Stimulated activated CD8-positive, alpha-beta memory T cell treated with anti-CD3 and anti-CD28 coated beads, Interleukin-2, amount 100 ng/mL, for 48 hours (primary cell): Measurements from ENCODE around the gene BDKRB2.

Experiments
- DNase-seq, 2 donors: peaks; one replicate each; pipeline ENCODE4 v3.0.0-alpha.2; 2020; ENCODE audit warnings: low read depth in 2 of 2

Gene BDKRB2

DNA sequence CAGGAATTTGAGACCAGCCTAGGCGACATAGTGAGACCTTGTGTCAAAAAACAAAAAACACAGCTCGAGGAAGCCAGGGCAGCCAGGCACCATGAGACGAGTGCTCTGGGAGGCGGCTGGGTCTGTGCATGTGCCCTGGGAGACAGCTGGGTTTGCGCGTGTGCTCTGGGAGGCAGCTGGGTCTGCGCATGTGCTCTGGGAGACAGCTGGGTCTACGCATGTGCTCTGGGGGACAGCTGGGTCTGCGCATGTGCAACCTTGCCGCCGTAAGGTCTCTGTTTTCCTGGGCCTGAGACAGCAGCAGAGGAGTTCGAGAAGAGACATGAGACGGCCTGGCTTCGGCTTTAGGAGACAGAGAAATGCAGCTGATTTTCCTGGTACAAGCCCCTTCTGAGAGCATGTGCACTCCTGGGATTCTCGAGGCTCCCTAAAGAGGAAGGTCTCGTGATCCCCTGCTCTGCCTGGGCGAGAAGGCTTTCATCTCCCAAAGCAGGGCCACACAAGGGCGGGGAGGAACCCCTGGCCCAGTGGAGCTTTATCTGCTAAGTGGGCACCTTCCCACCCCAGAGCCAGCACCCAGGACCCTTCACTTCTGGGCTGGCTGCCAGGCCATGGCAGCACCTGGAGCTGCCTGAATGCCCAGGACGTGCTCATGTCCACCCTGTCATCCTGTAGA lies 47.8 kb downstream of the BDKRB2 start:
- no peak for DNase-seq

DNA sequence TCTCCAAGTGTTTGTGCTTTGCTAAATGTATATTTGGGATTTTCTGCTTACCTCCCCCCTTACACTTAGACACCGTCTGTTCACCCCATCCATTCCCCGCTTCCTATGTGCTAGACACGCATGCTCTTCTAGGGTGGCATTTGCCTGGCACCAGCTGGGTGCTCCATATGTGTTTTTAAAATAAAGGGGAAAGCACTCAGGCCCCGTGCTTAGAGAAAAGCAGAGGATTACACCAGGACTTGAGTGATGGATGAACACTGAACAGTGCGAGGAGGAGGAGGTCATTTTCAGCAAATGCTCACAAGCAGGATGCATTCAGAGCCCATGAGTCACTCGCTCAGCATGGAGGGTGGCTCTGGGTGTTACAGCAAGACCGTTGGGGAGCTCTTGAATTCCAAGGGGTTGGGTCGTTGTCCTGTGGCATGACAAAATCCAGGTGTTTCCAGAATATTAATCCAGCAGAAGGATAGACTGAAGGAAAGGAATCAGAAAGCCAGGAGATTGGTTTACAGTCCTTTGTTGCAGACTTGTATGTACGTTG lies 48.4 kb downstream of the BDKRB2 start:
- no peak for DNase-seq

DNA sequence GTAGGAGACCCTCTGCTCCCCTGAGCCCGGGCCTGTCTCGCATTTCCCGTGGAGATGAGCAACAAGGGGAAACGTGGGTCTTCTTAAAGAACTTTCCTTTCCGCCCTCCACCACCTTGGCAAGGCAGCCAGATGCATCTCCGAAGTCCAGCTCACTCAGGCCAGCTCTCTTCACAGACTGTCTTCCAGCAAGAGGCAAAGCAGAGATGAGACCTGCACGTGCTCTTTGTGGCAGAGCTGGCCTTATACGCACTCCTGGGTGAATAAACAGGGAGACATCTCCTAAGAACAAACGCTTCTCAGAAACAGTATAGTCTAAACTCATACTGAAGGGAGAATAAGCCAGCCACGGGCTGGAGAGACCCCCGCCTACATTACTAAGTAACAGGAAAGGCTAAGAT lies 50.0 kb downstream of the BDKRB2 start:
- DNase-seq, result no peak

DNA sequence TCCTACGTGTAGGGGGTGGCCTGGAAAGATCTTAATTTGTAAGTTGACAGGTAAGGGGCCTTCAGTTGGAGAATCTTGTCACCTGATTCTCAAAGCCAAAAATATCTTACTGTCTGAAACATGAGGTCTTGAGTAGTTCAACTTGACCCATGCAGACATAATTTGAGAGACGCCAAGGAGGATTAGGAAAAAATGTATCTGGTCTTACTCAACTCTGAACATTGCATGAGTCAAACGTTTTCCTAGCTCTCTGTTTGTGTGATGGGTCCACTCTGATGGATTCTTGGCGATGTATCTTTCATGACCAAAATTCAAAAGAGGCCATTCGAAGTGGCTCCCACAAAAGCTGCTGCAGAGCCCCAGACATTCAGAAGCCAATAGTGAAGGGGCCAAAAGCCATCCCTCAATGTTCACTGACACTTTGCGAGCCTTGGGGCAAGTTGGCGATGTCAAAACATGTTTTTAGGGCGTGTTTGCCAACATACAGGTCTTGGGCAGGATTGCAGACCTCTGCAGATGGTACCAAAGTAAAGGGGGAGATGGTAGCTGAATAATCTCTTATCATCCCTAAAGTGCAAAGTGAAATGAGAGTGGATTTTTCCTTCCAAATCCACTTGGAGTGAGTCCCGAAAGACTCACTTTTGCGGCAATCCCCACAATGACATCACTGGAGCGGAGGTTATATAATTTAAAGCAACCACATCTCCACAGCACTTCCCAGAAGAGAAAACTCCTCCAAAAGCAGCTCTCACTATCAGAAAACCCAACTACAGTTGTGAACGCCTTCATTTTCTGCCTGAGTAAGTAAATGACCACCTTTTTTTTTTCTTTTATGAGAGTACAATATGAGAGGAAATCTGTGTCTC lies 51.1 kb downstream of the BDKRB2 start, which contains the start of gene BDKRB1:
Gene BDKRB1 (plus strand): TSS at position 710 of the 866 bp plus-strand sequence. CDS start 7,473 bp downstream, outside the sequence.
- no peak for DNase-seq

DNA sequence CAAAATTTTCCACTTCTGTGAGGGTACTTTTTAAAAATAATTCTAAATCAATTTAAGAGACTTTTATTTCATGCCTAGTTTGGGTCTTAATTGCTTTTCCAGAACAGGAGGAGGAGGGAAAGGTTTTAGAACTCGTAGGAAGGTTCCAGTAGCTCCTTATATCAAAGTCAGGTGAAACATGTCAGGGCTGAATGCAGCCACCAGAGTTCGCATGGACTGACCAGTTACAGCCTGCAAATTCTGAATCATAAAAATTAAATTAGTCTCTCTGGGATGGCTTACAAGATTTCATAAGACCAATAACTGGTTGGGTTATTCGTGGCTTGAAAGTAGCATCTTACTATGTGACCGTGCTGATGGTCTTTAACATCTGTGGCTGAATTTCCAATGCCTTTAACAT lies 51.8 kb downstream of the BDKRB2 start:
- no peak for DNase-seq

DNA sequence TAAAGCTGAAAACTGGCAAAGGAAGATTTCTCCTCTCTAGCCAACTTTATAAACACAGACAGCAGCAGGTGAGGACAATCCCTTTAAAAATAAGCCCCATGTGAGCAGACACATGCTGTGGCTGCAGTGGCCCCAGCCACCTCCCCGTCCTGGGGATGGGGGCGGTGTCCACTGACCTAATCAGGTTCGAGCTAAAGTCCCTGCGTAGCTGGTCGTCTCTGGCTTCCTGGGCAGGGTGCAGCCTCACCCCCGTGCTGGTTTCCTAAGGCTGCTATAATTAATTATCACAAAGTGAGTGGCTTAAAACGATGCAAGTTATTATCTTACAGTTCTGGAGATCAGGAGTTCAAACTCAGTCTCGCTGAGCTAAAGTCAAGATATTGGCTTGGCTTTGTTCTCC lies 52.4 kb downstream of the BDKRB2 start:
- DNase-seq, result no peak

DNA sequence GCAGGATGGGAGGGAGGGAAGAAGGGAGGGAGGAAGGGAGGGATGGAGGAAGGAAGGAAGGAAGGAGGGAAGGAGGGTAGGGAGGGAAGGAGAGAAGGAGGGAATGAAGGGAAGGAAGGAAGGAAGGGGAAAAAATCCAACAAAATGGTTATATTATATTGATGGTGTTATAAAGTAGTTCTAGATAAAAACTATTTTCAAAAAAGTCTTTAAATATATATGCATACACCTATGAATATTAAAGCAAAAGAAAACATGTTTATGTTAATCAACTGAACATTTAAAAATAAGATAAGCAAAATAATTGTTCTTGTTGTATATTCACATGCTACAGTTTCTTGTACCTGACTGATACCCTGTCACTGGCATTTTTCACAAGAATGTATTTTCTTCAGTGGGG lies 53.3 kb downstream of the BDKRB2 start:
- DNase-seq, result no peak

DNA sequence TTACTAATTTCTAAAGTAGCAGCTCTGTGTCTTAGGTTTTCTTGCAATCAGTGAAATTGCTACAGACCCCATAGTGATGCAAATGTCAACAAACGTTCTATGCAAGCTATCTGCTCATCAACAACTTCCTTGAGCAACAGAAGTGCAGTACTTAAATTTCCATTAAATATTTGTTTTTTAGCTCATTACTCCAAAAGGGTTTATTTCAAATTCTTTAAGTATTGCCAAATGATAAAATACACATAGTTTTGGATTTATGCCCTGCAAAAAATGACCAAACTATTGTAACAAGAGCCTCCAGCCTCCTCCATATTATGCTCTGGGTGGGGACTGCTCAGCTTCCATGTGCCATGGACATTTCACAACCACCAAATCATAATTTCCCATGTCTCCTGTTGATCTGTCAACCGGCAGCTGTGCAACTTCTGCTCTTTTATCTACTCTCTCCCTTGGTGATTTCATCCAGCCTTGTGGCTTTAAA lies 55.7 kb downstream of the BDKRB2 start:
- no peak for DNase-seq

DNA sequence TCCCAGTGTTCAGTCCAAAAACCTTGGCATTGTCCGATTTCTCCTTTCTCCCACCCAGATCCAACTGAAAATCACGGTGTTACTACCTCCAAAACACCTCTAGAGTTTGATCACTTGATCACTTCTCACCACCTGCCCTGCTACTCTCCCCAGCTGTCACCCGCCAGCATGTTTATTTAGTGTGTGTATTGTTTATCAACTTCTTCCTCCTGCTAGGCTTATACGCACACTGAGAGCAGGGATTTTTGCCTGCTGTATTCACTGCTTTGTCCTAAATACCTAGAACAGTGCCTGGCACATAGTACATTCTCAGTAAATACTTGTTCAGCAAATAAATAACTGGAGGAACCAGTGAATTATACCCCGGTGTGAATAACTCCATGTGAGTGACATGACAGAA lies 56.4 kb downstream of the BDKRB2 start:
- no peak for DNase-seq

DNA sequence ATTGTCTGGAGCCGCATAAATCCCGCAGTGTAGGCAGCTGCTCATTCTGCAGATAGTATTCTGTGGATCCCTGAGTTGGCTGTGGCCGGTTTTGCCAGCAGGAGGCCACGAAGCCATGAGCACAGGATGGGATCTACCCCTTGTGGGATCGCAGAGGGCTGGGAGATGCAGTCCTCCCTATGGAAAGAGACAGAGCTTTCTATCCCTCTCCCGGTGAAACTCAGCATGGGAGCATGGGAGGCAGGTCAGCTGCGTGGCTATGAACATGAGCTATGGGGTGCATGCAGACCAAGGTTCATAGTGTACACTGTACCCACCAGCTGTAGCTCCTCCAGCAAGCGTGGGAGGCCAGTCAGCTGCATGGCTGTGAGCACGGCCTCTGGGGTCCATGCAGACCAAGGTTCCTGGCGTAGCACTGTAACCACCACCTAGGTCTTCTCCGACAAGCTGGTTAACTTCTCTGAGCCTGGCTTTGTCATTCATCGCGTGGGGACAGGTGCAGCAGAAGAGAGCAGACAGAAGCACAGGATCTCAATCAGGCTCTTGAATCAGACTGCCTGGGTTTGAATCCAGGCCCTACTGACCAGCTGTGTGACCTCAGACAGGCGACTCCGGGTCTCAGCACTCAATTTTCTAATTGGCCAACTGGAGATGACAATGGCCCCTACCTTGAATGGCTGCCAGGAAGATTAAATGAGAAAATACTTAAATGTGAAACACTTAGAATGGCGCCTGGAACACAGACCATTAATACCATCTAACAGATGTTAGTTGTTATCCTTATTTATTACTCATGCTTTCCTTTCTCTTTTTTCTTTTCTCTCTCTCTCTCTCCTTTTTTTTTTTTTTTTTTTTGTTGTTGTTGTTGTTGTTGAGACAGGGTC lies 57.4 kb downstream of the BDKRB2 start:
- no peak for DNase-seq

DNA sequence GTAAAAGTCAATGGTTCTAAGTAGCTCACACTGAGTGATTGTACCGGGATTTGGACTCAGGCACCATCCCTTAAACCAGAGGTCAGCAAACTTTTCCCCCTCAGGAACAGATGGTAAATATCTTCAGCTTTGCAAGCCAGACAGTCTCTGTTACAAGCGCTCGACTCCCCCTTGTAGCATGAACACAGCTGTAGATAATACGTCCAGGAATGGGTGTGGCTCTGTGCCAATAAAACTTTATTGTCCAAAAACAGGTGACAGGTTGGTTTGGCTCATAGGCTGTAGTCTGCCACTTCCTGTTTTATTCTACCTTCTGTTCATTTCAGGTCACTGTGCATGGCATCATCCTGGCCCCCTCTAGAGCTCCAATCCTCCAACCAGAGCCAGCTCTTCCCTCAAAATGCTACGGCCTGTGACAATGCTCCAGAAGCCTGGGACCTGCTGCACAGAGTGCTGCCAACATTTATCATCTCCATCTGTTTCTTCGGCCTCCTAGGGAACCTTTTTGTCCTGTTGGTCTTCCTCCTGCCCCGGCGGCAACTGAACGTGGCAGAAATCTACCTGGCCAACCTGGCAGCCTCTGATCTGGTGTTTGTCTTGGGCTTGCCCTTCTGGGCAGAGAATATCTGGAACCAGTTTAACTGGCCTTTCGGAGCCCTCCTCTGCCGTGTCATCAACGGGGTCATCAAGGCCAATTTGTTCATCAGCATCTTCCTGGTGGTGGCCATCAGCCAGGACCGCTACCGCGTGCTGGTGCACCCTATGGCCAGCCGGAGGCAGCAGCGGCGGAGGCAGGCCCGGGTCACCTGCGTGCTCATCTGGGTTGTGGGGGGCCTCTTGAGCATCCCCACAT lies 58.9 kb downstream of the BDKRB2 start:
- DNase-seq, result no peak

DNA sequence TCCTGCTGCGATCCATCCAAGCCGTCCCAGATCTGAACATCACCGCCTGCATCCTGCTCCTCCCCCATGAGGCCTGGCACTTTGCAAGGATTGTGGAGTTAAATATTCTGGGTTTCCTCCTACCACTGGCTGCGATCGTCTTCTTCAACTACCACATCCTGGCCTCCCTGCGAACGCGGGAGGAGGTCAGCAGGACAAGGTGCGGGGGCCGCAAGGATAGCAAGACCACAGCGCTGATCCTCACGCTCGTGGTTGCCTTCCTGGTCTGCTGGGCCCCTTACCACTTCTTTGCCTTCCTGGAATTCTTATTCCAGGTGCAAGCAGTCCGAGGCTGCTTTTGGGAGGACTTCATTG lies 59.5 kb downstream of the BDKRB2 start:
- no peak for DNase-seq

DNA sequence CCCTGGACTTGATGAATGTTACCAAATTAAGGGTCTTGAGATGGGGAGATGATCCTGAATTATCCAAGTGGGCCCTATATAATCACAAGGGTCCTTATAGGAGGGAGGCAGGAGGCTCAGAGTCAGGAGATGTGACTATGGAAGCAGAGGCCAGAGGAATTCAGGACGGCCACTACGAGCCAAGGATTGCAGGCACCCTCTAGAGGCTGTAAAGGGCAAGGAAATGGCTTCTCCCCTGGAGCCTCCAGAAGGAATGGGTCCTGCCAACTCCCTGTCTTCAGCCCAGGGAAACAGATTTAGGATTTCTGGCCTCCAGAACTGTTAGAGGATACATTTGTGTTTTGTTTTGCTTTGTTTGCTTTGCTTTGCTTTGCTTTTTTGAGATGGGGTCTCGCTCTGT lies 60.2 kb downstream of the BDKRB2 start:
- DNase-seq, result no peak

DNA sequence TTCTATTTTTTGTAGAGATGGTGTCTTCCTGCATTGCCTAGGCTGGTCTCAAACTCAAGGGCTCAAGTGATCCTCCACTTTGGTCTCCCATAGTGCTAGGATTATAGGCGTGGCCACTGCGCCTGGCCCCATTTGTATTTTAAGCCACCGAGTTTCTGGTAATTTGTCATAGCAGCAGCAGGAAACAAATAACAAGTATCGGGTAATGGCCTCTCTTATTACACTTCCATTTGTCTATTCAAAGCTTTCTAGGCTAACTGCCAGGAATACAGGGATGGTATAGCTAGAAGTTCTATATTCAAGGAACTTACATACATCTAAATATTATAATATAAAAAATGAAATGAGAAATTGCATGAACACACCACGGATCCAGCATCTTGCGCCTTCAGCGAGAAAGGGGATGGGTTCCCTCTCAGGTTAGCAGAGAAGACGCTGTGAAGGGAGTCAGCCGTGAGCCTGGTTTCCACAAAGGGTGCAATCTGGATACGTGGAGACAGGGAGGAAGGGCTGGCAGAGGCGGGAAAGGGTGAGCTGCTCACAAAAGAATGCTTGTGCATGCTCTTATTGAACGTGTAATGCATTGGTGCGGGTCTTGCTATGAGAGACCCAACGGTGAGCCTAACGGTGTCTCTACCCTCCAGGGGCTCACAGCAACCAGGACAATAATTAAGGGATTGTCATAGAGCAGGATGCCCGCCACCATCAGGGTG lies 60.9 kb downstream of the BDKRB2 start:
- no peak for DNase-seq

DNA sequence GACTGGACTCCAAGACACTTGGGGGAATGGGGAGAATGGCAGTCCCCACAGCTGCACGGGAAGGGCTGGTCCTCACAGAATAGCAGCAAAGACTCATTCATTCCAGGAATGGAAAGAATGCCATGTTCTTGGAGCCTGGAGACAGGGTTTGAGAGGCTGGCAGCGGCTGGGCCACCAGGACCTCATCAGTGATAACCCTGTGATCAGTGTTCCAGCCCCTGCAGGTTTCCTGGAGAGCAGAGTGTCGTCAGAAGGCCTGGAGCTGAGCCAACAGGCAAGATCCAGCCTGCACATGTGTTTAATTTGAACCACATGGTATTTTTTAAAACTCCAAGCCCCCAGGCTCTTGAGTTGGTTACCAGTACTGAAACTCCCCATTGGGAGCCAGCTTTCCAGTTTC lies 62.7 kb downstream of the BDKRB2 start:
- DNase-seq, result no peak

DNA sequence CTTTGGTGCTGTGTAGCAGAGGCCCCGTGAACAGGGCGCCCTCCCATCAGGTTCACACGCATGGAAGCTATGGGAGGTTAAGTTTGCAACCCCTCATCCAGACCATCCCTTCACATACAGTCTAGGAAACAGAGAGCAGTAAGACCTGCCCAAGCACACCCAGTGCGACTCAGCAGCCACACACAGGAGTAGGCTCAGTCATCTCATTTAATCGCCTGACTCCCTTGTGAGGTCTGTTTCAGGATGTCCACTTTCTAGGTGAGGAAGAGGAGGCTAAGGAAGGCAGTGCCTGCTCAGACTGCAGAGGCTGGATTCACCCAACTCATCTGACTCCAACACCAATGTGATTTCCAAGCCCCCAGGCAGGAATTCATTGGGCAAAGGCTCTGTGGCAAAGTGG lies 63.3 kb downstream of the BDKRB2 start:
- DNase-seq, result no peak

DNA sequence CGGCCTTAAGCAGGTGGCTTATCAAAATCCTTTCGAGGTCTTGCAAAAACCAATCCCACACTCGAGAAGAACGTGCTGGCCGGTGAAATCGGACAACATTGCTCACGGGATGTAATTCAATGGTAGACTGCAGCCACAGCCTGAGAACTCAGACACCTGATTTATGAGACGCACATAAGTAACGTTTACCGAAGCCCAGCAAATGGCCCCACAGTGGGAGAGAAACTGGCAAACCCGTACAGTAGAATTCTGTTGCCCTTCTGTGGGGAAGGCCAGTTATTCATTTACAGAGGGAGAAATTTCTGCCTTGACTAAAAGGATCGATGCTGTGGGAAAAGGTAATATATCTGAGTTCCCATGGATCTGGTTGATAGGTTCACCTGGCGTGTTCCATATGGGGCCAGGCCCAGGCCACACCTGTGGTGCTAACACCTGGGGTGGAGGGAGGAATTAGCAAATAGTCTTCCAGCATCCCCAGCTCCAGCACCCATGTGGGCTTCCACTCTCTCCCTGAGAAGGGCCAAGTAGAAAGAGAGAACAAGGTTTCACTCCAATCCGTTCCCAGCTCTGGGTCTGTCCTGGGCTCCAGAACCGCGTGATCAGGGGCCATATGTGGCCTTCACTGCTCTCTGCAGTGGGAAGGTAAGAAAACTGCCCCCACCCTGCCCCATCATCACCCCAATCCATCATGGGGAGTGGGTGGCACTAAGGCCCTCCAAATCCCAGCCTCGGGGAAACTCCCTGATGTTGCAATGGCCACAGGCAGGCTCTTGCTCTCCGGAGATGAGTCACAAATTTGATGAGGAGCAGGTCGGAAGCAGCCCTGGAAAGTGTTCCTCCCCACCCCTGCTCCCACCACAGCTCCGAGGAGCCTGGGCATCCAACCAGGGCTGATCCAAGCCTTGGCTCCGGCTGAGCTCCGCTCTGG lies 64.1 kb downstream of the BDKRB2 start:
- DNase-seq, result no peak

DNA sequence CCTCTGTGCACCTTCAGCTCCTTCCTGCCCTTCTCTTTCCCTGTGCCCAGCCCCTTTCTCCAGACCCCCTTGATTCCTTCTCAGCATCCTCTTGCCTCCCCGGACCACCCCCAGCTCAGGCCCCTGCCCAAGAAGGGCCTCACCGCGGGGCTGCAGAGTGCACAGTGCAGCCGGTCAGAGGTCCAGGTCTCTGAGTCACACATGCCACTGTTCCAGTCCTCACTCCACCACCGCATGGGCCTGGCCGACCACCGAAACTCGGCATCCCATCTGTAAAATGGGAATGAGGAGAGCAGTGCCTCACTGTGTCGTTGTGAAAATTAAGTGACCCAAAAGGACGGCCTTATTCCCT lies 64.7 kb downstream of the BDKRB2 start:
- no peak for DNase-seq
